BJ (cell line): ENCODE measurements around the gene MYO7A. TPM values are rescaled to one million over a fixed set of nuclear protein-coding genes. Genes with fewer than 3 reads are reported as not detected.
A peak's percentile ranks its signal among the peaks of the same experiment; 100 is the strongest.
"Not testable (repeated sequence)": the region's sequence is repeated elsewhere in the genome, so short reads cannot be mapped to it uniquely, and the experiment has no call there.

Experiments used
- CTCF ChIA-PET: fragments of 350-600 bp; formaldehyde crosslinking; extraction: SDS; loops from one replicate; lab custom pipeline; 2021; ENCODE audit warnings: antibody characterized with exemption, inconsistent platforms; lab: Yijun Ruan, JAX
- POLR2A ChIA-PET: fragments of 300-600 bp; sonication (Branson Sonifier 250); formaldehyde crosslinking; extraction: SDS; loops from one replicate; lab custom pipeline; 2021; ENCODE audit warnings: antibody characterized with exemption; lab: Charles Lee
- DNase-seq: peaks from one replicate; pipeline ENCODE4 v3.0.0-alpha.2; 2011; ENCODE audit warnings: low read depth
- H3K27me3 ChIP-seq: 2 replicates; pipeline ENCODE4 v1.6.0; 2011; ENCODE audit warnings: low read length; ENCODE audit not compliant: control insufficient read depth, insufficient read depth
- H3K36me3 ChIP-seq: 2 replicates; pipeline ENCODE4 v1.5.1; 2011; ENCODE audit warnings: low read length; ENCODE audit not compliant: control insufficient read depth, insufficient read depth
- H3K4me3 ChIP-seq: 2 replicates; pipeline ENCODE4 v1.5.1; 2011; ENCODE audit warnings: low read depth, mild to moderate bottlenecking, control low read depth, low read length
- polyA plus RNA-seq: library from polyadenylated mRNA; depleted of rRNA; stranded (reverse); fragments of >200 nt; gene quantifications from 2 replicates; pipeline ENCODE4 v1.2.3, GENCODE V29; 2011
- TF ChIP-seq, protein P1 (sequence below): IDR thresholded peaks from 2 replicates; pipeline ENCODE4 v1.5.1; 2011; ENCODE audit warnings: low read depth, mild to moderate bottlenecking, control low read depth, inconsistent platforms, low read length, moderate library complexity; ENCODE audit not compliant: insufficient read depth

Gene MYO7A
- polyA plus RNA-seq, 1 experiment = 0.01 TPM

DNA sequence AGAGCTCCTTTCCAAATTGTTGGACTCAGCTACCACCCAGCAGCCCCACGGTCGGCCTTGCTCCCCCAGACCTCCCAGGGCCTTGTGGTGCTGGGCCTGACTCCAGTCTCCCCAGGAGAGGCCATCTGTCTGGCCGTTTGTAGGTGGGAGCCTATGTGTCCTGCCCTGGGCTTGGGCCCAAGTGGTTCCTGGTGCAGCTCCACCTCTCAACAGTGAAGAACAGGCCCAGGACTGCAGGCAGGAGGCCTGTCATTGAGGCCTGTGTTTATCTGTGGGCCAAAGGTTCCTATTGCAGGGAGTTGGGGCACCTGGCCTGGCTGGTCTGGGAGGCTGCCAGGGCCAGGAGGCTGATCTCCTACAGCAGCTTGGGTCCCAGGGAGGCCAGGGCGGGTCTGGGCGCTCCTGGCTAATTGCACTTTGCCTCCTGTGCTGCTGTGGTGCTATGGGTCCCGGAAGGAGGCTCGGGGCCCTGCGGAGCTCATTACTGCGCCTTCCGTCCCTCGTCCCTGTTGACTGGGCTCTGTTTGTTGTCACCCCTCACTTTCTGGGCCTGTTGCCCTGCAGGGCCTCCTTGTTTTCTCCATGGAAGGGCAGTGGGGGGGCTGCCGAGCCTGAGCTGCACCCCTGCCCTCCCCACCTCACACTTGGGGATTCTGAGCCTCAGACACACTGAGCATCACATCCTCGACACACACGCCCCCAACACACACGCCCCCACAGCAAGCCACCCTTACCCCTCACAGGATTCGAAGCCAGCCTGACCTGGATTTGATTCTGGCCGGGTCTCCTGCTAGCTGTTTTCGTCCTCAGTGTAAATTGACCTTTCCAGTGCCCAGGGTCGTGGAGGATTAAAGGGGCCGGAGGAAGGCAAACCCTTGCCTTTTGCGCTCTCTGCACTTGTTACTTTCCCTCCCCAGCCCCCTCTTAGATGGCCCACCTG is 32.2 kb upstream of the MYO7A start:
- Histone ChIP-seq H3K36me3 (peaks cover 1% of the 10 kb centered on the region), H3K27me3 (no peaks in the 10 kb centered on the region), H3K4me3 (no peak overlapping the region)
- DNase-seq = no peak
- TF ChIP-seq, protein P1, sequence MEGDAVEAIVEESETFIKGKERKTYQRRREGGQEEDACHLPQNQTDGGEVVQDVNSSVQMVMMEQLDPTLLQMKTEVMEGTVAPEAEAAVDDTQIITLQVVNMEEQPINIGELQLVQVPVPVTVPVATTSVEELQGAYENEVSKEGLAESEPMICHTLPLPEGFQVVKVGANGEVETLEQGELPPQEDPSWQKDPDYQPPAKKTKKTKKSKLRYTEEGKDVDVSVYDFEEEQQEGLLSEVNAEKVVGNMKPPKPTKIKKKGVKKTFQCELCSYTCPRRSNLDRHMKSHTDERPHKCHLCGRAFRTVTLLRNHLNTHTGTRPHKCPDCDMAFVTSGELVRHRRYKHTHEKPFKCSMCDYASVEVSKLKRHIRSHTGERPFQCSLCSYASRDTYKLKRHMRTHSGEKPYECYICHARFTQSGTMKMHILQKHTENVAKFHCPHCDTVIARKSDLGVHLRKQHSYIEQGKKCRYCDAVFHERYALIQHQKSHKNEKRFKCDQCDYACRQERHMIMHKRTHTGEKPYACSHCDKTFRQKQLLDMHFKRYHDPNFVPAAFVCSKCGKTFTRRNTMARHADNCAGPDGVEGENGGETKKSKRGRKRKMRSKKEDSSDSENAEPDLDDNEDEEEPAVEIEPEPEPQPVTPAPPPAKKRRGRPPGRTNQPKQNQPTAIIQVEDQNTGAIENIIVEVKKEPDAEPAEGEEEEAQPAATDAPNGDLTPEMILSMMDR = no peak
- ChIA-PET CTCF (interaction anchor here (1.4 to 8.6 kb wide), 8 partner anchors 10 to 524 kb away, joined by 3 to 134 read pairs (median 66); partner anchors contain the start of genes CAPN5 and OMP), POLR2A (no interaction called here)

DNA sequence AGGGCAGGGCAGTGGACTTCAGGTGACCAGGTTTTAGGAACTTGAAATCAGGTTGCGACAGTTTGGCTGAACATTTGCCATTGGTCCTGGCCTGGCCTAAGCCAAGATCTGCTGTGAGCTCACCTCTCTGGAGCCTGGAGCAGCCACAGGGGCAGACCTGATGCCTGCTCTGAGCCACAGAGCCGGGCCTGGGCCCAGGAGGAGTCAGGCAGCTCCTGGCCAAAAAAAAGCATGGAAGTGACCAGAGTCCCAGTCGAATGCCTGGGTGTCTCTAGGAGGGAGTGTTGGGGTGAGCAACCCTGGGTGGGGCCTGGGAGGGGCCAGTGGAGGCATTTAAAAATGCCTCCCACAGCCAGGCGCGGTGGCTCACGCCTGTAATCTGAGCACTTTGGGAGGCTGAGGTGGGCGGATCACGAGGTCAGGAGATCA is 31.4 kb upstream of the MYO7A start:
- POLR2A ChIA-PET = no interaction called here
- Histone ChIP-seq H3K27me3 (no peaks in the 10 kb centered on the region), H3K36me3 (peaks cover 1% of the 10 kb centered on the region), H3K4me3 (no peak overlapping the region)
- DNase-seq = no peak
- CTCF ChIA-PET = interaction anchor here (1.0 to 8.6 kb wide), 6 partner anchors 9 to 177 kb away, joined by 5 to 134 read pairs (median 38); partner anchors contain the start of gene OMP
- TF ChIP-seq, protein P1 = no peak

DNA sequence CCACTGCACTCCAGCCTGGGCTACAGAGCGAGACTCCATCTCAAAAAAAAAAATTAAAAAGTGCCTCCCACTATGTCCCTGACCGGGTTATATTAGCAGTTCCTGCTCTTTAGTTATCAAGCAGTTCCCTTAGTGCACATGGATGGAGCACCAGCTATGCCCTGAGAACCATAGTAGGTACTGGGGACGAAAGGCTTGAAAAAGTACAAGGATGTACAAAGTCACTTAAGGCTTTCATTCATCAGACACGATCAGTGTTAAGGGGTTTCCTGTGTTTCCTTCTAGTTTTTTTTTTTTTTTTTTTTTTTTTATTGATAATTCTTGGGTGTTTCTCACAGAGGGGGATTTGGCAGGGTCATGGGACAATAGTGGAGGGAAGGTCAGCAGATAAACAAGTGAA is 30.9 kb upstream of the MYO7A start:
- H3K36me3 ChIP-seq, H3K27me3 ChIP-seq, POLR2A ChIA-PET, H3K4me3 ChIP-seq, DNase-seq: not testable (repeated sequence)
- CTCF ChIA-PET = interaction anchor here (1.0 to 3.5 kb wide), 2 partner anchors 16 to 50 kb away, joined by 5 to 25 read pairs; no protein-coding TSS in a partner anchor

DNA sequence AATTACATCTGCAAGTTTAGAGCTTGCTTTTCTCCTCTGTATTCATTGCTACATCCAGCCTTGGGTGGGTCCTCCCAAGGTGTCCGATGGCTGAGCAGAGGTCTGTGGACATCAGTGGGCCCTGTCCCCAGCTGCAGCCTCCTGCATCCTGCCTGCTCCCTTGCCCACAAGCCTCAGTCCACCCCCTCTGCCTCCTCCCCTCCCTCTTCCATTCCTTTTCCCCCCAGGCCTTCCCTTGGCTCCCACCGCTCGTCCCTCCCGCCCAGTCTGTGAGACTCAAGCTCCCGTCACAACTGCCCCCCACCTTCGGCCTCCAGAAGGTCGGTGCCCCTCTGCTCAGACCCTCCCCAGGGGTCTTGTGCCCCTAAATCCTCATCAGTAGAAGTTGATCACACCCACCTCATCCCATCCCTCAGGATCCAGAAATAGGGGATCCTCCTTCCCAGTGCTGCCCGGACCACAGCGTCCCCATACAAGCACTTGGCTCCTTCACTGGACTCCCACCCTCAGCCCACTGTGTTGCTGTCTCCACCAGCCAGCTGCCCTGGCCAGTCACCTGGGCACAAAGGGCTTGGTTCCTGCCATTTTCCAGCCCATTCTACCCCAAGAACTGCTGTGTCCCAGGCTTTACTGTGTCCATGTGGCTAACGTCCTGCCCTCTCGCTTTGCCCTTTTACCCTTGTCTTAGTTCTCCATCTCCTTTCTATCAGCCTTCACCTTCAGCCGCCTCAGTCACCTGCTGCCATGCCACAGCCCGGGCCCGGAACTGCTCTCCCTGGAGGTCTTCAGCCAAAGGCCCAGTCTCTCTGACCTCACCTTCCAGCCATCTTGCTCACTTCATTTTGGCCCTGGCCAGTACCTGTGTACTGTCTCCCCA is 27.6 kb upstream of the MYO7A start:
- Histone ChIP-seq H3K36me3 (peaks cover 2% of the 10 kb centered on the region; the same call in 1 of the 2 replicates), H3K4me3 (no peak overlapping the region), H3K27me3 (no peaks in the 10 kb centered on the region)
- TF ChIP-seq, protein P1 = no peak
- CTCF ChIA-PET = interaction anchor here (0.8 to 10.6 kb wide), 7 partner anchors 8 to 53 kb away, joined by 3 to 128 read pairs (median 4); no protein-coding TSS in a partner anchor
- DNase-seq = no peak
- POLR2A ChIA-PET = no interaction called here

DNA sequence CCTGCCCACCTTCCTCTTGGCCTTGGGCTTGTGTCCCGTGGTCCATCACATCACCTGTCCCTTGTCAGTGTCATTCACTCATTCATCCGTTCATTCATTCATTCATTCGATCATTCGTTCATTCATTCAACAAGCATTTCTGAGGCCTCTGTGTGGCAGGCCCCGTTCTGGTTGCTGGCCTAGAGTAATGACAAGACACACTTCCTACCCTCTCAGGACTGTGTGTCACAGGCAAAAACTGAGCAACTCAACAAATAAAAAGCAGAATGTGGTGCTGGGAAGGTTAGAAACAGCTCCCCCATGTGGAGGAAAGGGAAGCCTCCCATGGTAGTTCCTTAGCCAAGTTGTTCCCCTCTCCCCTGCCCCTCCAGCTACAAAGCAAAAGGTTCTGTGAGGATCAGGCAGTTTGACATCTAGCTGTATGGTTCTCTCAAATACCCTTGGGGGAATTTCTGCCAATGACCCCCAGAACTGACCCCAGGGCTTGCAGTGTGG is 27.0 kb upstream of the MYO7A start:
- no peak overlapping the region for H3K4me3 ChIP-seq
- ChIA-PET POLR2A (no interaction called here), CTCF (interaction anchor here (0.8 to 10.6 kb wide), 12 partner anchors 9 to 65 kb away, joined by 3 to 128 read pairs (median 4); partner anchors contain the start of gene MYO7A)
- no peak for DNase-seq
- TF ChIP-seq, protein P1 = peak; percentile 56
- H3K27me3 ChIP-seq = no peaks in the 10 kb centered on the region
- H3K36me3 ChIP-seq = peaks cover 2% of the 10 kb centered on the region; the same call in 1 of the 2 replicates
